ENCODE measurements around the gene SMPD2. TPM values are rescaled to one million over a fixed set of nuclear protein-coding genes. Genes with fewer than 3 reads are reported as not detected.
A peak's percentile ranks its signal among the peaks of the same experiment; 100 is the strongest.

The SMPD2 gene
- total RNA-seq, 4 donors from 2014 or later: 2.8 to 16.3 (median 8.5) TPM

GRCh38 chr6:109397020-109397419, 43.5 kb upstream of the SMPD2 start:
- no peak for DNase-seq
- Histone ChIP-seq H3K36me3 (no peaks in the 10 kb centered on the region), H3K27me3 (no peaks in the 10 kb centered on the region), H3K9me3 (no peaks in the 10 kb centered on the region), H3K4me3 (no peak overlapping the region), H3K27ac (no peak overlapping the region), H3K4me1 (no peaks in the 10 kb centered on the region)
- intact Hi-C loops (cut with DNase I; ENCODE audit: low total_unique reads): loop anchor here (10.0 kb wide), 1 partner anchor 212 kb away; no protein-coding TSS in a partner anchor
- TF ChIP-seq CTCF (IDR thresholded peaks at IDR 0.05) (peak in 3 of 4 experiments; percentile 12 to 13 (median 12)), POLR2A (IDR thresholded peaks at IDR 0.05) (no peak)

GRCh38 chr6:109406196-109406595, 34.3 kb upstream of the SMPD2 start:
- no peaks in the 10 kb centered on the region for H3K27me3 ChIP-seq
- TF ChIP-seq CTCF (IDR thresholded peaks at IDR 0.05) (no peak), POLR2A (IDR thresholded peaks at IDR 0.05) (no peak)
- intact Hi-C loops (cut with DNase I; ENCODE audit: low total_unique reads): no loop called here
- peaks cover 0 to 3% of the 10 kb centered on the region in 2 donors for H3K36me3 ChIP-seq
- DNase-seq: no peak
- H3K4me3 ChIP-seq: no peak overlapping the region
- H3K4me1 ChIP-seq: no peaks in the 10 kb centered on the region
- H3K9me3 ChIP-seq: no peaks in the 10 kb centered on the region
- no peak overlapping the region for H3K27ac ChIP-seq

- intact Hi-C loops (cut with DNase I; ENCODE audit: low total_unique reads): no loop called here
- Histone ChIP-seq H3K36me3 (peaks cover 0 to 3% of the 10 kb centered on the region in 2 donors), H3K27ac (no peak overlapping the region), H3K27me3 (no peaks in the 10 kb centered on the region), H3K9me3 (no peaks in the 10 kb centered on the region), H3K4me3 (no peak overlapping the region), H3K4me1 (no peaks in the 10 kb centered on the region)
- TF ChIP-seq POLR2A (IDR thresholded peaks at IDR 0.05) (no peak), CTCF (IDR thresholded peaks at IDR 0.05) (no peak)
- no peak for DNase-seq
Observed at GRCh38 chr6:109411034-109411433, 29.5 kb upstream of the SMPD2 start.

DNA sequence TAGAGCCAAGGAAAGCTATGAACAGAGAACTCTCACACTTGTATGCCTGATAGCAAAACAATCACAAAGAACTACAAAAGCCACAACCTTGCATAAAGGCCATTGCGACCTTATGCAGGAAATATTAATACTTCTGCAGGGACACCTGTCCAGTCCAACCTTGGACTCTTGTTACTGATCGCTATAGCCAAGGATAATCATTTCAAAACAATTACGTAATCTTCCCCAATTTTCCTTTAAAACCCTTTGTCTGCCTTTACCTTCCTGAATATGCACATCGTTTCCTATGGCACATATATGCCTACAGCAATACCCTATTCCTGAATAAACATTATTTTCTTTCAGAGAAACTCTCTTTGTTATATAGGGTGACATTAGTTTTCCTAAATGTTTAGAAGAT, 22.9 kb upstream of the SMPD2 start:
- H3K4me3 ChIP-seq: no peak overlapping the region
- H3K9me3 ChIP-seq: no peaks in the 10 kb centered on the region
- H3K27me3 ChIP-seq: no peaks in the 10 kb centered on the region
- TF ChIP-seq CTCF (IDR thresholded peaks at IDR 0.05): no peak
- TF ChIP-seq POLR2A (IDR thresholded peaks at IDR 0.05): no peak
- no peaks in the 10 kb centered on the region for H3K36me3 ChIP-seq
- H3K27ac ChIP-seq: no peak overlapping the region
- DNase-seq: no peak
- H3K4me1 ChIP-seq: no peaks in the 10 kb centered on the region
- intact Hi-C loops (cut with DNase I; ENCODE audit: low total_unique reads): no loop called here

- no peak for DNase-seq
- Histone ChIP-seq H3K27ac (no peak overlapping the region), H3K4me1 (no peaks in the 10 kb centered on the region), H3K36me3 (no peaks in the 10 kb centered on the region), H3K9me3 (no peaks in the 10 kb centered on the region), H3K4me3 (no peak overlapping the region), H3K27me3 (no peaks in the 10 kb centered on the region)
- TF ChIP-seq POLR2A (IDR thresholded peaks at IDR 0.05): no peak
- TF ChIP-seq CTCF (IDR thresholded peaks at IDR 0.05): no peak
- intact Hi-C loops (cut with DNase I; ENCODE audit: low total_unique reads): no loop called here
Observed at GRCh38 chr6:109420751-109421150, 19.8 kb upstream of the SMPD2 start.

Measured in uterus (tissue), 4 donors.